KG1 (cell line): Measurements from ENCODE around the gene MECR.
"Not testable (repeated sequence)": the region's sequence is repeated elsewhere in the genome, so short reads cannot be mapped to it uniquely, and the experiment has no call there.

ENCODE experiments used
- DNase-seq: peaks from one replicate; lab custom pipeline; 2025; lab: John Stamatoyannopoulos, UW

The MECR gene

DNA sequence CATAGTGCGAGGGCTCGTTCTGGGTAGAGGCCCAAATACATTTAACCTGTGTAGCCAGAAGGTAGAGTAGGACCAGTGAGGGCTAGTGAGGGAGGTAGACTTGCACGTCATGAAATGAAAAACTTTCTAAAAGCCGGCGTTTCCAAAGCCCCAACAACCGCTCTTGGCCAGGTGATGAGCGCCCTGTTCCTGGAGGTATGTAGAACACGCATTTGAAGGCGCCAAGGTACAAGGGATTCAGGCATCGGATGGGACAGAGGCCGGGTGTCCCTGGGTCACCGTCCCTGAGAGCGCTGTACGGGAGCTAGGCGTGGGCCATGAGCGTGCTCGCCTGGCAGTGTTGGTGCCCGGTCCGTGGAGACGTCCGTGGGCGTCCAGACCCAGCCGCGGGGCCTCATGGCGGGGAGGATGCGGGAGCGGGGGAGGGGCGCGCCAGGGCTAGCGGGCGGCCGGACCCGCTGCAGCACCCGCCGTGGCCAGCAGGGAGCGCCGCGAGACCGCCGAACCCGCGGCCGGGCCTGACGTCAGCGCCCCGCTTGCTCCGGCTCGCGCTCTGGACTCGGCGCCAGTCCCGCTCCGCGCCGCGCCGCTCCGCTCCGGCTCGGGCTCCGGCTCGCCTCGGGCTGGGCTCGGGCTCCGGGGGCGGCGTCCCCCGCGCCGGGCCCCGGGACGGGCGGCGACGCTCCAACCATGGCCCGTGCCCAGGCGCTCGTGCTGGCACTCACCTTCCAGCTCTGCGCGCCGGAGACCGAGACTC is 5.4 kb upstream of the MECR start, which contains the start of gene PTPRU:
TSS of gene PTPRU (plus strand) at position 568 of the 757 bp plus-strand sequence. CDS start at position 691, 123 bp downstream.
- peak; percentile 20 for DNase-seq

DNA sequence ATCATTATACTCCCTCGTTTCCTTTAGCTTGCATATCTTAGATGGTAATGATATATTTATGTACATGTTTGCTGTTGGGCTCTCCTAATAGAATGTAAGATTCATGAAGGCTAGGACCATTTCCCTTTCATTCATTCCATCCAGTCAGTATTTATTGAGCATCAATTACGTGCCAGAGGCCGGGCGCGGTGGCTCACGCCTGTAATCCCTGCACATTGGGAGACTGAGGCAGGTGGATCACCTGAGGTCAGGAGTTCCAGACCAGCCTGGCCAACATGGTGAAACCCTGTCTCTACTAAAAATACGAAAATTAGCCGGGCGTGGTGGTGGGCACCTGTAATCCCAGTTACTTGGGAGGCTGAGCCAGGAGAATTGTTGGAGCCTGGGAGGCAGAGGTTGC is 4.1 kb upstream of the MECR start:
- DNase-seq: not testable (repeated sequence)

DNA sequence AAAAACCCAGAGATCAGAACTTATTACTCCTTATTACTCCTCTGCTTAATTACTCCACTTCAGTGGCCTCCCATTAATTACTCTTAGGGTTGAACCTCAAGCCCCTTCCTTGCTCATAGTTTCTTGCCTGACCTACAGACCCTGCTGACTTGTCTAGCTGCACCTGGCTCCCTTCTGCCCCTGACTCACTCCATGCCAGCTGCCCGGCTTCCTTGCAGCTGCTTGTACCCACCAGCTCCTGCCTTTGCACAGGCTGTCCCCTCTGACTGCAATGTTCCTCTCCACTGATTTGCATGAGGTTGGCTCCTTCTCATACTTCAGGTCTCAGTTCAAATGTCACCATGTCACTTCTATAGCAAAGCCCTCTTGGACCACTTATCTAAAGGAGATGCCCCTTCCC is 3.7 kb upstream of the MECR start:
- no peak for DNase-seq

DNA sequence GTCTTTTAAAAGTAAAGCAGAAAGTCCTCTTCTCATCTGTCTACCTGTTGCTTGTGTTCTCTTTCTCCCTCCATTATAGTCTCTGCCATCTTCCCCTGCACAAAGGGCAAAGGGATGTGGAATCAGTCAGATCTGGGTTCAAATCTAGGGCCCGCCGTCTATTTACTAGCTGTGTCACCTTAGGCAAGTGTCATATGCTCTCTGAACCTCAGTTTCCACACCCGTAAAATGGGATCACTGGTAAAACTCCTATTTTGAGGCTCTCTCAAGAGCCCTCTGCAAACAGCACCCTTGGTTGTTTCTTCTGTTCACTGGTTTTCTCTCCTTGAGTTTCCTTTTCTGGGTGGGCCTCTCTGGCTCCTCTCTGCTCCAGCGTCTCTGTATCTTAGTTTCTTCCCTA is 3.0 kb upstream of the MECR start:
- no peak for DNase-seq

DNA sequence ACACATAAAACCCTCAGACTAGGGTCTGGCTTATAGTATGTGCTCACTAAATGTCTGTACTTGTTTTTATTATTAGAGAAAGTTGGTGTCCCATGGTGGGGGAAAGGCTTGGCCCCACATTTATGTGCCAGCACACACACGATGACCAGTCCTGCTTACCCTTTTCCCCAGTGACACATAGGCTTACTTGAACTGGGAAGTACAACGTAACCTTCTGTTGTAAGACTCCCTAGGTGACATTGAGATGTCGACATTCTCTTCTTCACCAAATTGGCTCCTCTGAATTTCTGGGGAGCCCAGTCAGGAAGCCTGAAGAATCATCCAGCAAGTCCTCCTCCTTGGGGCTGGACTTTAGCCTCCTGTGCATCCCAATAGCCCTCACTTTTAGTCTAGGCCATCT is 1.7 kb upstream of the MECR start:
- no peak for DNase-seq

DNA sequence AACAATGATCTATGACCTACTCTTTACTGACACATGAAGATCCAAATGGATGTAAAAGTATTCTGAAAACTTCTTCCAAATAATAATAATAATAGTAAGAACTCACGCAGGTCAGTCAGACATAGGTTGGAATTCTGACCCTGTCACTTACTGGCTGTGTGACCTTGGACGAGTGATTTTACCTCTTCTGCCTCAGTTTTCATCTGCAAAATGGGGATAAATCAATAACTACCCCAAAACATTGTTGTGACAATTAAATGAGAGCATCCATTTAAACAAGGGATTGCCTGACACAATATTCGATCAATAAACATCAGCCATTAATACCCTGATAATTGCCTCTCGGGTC is 556 bp downstream of the MECR start:
- DNase-seq: no peak

DNA sequence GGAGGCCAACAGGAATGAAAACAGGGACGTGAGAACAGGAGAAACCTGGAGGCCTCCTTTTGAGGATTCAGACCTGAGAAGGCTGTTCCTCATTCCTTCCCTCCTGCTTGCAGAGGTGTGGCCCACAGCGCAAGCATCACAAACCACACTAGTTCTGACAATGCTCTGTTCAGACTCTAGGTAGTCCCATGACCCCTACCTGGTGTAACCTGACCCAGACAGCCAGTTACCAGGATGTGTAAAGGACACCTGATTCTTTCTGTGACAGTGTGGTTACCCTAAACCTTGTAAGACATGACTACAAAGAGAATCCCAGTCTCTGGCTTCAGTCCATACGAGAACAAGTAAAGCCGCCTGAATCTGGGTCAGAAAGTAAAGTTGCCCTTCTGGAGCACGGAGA is 3.2 kb downstream of the MECR start:
- DNase-seq: no peak

DNA sequence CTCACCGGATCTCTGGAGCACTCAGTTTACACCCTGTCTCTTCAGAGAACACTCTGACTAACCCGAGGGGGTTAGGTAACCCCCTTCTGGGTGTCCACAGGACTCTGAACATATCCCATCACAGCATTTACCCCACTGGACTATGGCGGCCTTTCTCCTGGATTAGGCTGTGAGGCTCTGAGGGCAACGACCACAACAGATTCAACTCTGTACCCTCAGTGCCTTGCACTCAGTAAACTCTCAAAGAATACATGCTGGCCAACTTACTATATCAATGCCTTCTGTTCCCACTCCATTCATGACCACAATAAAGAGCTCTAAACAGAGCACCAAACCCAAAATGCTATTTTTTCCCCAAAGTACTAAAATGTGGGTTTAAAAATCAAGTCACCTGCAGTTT is 5.4 kb downstream of the MECR start:
- DNase-seq: no peak

DNA sequence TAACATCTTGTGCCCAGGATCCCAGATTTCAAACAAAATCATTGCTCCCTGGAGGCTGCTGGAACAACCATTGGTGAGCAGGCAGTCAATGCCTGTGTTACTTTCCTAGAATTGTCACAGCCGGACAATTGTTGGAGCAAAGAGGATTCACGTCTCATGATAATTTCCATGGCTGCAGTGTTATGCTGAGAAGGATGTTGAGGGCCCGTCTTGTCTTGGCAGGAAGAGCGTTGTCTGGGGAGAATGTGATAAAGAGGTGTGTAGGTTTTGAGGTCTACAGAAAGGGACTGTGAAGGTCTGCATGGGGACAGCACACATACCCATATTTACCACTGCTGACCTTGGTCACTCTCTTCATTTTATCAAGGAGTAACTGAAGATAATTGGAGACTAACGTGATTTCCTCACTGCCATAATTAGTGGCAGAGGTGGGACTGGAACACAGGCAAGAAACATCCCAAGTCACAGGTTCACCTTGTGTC is 6.3 kb downstream of the MECR start:
- DNase-seq: no peak

DNA sequence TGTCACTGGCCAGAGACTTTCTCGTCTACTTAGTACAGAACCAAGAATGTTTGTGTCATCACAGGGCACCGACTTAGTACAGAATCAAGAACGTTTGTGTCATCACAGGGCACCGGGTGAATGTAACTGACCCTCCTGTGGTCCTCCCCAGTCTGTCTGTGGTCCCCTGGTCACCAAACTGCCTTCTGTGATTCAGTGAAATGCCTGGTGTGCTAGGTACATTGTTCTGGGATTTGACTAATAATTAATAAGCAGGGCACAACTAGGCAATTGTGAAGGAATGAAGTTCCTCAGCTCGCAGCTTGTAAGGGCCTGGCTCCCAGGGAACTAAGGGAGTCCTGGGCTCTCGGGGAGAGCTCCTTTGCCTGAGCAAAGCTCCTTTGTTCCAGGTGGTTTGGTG is 7.2 kb downstream of the MECR start:
- DNase-seq: no peak

DNA sequence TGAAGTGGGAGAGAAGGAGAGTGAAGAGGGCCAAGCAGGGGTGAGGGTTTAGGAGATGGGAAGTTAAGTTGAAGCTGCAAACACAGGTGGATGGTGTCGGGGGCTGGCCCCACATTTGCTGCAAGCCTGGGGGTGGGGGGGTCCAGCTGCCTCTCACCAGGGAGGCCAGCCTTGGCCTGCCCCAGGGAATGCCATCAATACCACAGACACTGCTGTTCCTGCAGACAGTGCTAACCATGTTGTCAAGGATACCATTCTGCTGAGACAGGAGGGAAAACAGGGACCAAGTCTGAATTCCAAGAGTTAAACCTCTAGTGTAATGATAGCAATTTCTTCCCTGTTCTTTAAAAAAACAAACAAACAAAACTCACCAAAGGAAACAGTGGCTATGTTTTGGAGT is 8.0 kb downstream of the MECR start:
- DNase-seq: no peak

DNA sequence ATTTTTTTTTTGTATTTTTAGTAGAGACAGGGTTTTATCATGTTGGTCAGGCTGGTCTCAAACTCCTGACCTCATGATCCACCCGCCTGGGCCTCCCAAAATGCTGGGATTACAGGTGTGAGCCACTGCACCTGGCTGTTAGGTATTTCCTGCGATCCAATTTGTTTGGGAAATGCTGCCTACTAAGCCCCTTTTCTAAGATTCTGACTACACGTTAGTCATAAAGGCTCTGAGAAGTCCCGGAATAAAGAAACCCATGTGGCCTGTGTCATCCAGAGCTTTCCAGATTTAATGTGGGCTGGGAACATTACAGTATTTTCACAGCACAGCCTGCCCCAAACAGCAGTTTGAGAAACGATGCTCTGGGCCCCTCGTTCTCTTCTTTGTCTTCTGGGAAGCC is 8.5 kb downstream of the MECR start:
- not testable (repeated sequence) for DNase-seq

DNA sequence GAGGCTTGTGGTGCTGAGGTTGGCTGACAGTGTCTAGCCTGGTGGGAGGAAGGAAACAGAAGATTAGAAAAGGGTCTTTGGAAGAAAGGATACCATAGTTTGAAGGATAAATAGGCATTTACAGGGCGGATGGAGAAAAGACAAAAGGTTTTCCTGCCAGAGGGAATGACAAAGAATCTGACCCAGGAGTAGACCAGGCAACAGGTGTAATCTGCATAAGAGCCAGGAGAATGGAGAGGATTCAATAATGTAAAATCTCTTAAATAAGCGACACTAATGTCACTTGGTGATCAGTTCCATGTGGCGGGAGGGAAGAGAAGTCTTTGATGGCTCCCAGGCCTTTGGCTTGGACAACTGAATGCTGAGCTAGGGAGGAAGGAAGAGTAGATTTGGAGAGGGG is 9.4 kb downstream of the MECR start:
- no peak for DNase-seq

DNA sequence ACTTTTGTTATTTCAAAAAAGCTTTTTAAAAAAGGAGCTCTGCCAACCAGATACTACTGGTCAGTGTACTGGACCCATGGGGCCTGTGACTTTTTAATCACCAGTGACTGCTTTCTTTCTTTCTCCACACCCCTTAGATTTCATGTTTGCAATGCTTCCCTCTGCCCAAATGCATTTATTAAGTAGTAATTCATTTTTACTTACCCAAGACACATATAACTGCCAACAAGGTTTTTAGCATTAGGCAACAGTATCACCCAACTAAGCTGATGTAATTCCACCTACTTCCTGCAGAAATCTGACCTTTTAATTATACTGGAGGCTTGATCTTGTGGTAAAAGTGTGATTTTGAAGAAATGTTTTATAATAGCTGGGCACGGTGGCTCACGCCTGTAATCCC is 12.5 kb downstream of the MECR start:
- DNase-seq: no peak

DNA sequence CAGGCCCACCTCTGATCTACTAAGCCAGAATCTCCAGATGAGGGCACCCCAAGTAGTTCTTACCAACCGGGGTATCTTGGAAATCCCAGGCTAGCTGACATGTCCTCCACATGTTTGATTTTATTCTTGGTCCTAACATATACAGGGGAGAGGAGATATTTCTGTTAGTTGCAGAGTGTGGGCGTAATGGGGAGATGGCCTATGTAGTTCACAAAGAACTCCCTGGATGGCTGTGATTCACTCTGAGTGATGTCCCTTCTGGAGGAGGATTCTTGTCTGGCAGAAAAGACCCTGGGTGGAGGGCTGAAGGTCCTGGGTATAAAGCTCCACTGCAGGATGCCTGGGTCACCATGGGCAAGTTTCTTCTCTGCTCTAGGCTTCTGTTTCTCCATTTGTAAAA is 13.1 kb downstream of the MECR start:
- no peak for DNase-seq

DNA sequence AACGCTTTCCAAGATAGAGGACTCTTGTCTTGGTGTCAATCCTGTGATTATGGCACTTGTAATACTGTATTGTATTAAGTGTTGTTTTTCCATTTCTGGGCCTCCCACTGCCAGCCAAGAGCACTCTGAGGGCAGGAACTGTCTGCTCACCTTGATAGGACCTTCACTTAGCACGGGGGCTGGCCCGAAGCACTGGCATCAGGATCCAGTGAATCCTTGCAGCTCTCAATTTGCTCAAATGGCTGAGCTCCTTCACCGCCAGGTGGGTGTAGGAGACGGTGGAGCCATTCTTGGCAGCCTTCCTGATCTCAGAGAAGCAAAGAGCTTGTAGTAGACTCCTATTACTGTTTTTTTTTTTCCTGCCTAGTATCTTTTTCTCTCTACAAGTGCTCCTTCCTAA is 17.7 kb downstream of the MECR start:
- no peak for DNase-seq

DNA sequence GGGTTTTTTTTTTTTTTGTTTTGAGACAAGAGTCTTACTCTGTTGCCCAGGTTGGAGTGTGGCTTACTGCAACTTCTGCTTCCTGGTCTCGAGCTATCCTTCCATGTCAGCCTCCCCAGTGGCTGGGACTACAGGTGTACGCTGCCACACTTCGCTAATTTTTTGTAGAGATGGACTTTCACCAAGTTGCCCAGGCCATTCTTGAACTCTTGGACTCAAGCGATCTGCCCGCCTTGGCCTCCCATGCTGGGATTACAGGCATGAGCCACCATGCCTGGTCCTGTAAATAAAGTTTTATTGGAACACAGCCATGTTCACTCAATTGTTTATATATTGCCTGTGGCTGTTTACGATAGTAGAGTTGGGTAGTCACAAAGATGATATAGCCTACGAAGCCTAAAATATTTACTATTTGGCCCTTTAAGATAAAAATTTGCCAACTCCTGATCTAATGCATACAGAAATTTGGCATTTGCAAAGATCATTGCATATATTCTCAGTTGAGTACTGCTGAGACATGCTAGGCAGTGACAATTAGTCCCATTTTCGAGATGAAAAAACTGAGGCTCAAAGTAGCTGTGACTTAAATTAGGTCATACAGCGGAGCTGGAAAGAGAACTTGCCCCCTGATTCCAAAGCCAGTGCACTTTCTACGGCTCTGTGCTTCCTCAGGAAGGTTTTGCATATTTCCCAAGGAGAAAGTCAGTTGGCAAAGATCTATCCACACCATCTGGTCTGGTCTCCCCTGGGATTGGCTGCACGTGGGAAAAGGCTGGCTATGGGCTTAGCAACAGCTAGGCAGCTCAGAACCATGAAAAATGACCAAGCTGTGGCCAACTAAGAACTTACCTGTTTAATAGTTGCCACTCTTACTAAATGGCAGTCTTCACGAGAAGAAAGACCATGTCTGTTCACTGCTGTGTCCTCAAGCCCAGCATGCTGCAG is 19.4 kb downstream of the MECR start:
- DNase-seq: no peak

DNA sequence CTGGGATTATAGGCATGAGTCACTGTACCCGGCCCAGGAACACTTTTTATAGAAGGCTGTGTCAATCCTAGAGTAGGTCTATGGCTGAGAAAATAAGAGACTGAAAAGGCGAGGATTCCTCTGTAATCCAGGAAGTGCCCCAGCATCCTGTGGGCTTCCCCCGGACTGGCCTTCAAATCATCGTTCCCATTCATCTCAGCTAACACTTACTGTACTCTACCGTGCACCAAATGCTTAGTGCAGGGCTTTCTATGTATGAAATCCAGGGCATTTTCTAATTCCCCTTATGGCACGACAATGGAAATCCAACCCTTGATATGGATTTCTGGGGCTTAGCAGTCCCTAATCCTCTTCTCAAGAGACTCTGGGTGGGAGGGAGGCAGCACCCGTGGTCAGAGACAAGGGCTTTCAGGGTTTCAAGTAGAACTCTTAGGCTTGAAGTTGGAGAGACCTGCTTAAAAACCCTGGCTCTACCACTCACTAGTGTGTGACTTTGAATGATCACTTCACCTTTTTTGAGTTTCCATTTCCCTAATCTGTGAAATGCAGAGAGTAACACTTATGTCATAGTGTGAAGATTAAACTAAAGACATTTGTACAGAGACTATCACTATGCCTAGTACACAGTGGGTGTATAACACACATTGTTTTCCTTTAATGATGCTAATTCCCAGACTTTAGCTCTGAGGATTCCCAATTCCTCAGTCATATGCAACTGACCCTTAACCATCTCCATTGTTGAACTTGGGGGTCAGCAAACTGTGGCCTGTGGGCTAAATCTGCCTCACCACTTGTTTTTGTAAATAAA is 20.3 kb downstream of the MECR start:
- no peak for DNase-seq

DNA sequence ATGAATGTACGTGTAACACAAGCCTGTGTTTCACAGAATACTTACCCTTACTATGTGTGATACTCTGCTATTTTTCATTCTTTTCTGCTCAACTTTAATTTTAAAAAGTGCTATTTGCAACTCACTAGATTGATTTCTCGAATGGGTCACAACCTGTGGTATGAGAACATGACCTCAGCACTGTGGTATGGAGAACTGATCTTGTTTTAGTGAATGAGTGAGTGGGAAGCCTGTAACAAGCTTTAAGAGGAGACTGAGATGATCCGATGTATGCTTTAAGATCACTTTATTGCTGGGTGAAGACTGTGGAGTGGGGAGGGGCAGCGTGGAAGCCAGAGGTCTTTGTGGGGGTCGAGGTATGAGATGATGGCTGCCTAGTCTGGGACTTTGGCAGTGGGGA is 21.6 kb downstream of the MECR start:
- no peak for DNase-seq

DNA sequence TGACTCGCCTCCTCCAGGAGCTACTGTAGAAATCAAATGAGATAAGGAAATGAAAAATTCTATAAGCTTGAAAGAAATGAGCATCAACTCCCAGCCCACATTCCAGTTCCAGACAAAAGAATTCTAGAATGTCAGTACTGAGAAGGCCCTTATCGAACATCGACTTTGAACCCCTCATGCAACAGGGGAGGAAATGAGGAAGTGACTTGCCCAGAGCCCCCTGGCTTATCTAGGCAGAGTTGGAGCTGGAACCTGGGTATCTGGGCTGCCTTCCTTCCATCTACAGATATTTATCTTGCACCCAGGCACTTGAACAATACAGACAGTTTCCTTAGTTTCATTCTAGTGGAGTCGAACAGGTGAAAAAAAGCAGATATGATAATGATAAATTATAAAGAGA is 22.3 kb downstream of the MECR start:
- DNase-seq: no peak

DNA sequence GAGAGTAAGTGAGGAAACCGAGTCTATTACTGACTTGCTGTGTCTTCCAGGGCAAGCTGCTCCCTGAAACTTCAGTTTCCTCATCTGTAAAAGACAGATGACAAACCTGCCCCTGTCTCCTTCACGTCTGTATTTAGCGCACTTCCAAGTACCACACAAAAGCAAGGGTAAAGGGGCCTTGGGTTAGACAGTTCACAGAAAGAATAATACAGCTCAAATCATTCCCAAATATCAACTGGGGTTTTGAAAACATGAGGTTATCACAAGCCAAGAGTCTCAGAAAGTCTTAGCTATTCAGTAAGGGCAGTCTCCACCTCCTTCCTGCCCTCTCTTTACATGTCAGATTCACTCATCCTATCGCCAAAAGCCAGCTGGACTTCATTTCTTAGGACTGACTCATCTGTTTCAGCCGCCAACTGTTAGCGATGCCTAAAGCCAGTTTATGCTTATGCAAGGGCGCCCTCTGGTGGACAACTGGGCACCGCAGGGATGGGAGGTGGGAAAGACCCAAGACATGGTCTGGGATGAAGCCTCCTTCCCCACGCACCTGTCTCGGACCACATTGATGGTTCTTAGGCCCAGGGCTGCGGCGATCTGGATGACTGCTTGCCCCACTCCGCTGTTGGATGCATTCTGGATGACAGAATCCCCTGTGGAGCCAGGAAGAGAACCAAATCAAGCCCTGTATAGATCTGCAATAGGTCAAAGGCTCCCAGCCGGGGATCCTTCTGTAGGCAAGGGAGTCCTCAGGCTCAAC is 28.0 kb downstream of the MECR start:
- peak; percentile 56 for DNase-seq

DNA sequence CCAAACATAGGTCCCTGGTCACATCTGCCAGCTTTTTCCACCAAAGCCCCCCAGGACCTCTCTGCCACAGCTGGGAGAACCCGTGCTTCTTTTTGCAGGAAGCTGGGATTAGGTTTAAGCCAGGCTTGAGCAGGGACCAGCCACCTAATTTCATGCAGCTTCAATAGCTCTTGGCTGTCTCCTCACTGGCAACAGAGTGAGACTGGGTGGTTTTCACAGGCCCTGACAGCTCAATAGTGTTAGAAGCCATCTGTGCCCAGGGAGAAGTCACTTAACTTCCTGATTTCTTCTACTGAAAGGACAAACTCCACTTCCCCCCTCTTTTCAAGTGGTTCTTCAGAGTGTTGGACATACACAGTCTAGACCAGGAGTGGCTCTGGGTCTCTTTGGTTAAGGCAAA is 28.7 kb downstream of the MECR start:
- DNase-seq: no peak
